GM18502 (cell line): ENCODE data around the gene RRP36.

Experiments
- ATAC-seq: cut with Tn5 transposase; IDR thresholded peaks from one replicate; pipeline ENCODE4 v1.9.1; 2021; ENCODE audit warnings: mild to moderate bottlenecking; ENCODE audit not compliant: unreplicated experiment, poor library complexity

Gene RRP36

GRCh38 chr6:43060034-43060754 is 38.8 kb downstream of the RRP36 start:
- ATAC-seq: no peak

- ATAC-seq: no peak
Observed at GRCh38 chr6:43060755-43061633, 39.6 kb downstream of the RRP36 start.

- ATAC-seq: no peak
Observed at GRCh38 chr6:43061861-43062260, 40.4 kb downstream of the RRP36 start.

GRCh38 chr6:43062818-43063217 is 41.4 kb downstream of the RRP36 start:
- no peak for ATAC-seq

GRCh38 chr6:43070028-43070632 is 48.7 kb downstream of the RRP36 start:
- ATAC-seq: no peak

- ATAC-seq: no peak
Observed at GRCh38 chr6:43074847-43075669, 53.6 kb downstream of the RRP36 start.

GRCh38 chr6:43075670-43076463 is 54.4 kb downstream of the RRP36 start, which contains the start of gene PTK7:
Gene PTK7 (plus strand): TSS chr6:43076314. CDS start chr6:43076489, 175 bp downstream.
- no peak for ATAC-seq

- no peak for ATAC-seq
Observed at GRCh38 chr6:43076464-43077332, 55.3 kb downstream of the RRP36 start.

GRCh38 chr6:43077333-43077809 is 55.9 kb downstream of the RRP36 start:
- no peak for ATAC-seq

GRCh38 chr6:43077981-43078511 is 56.6 kb downstream of the RRP36 start:
- no peak for ATAC-seq

GRCh38 chr6:43078691-43079090 is 57.3 kb downstream of the RRP36 start:
- ATAC-seq: no peak
